A549 treated with DMSO at 1 μM for 4 hours (cell line): ENCODE measurements around the gene HMGB2. TPM values are rescaled to one million over a fixed set of nuclear protein-coding genes. Genes with fewer than 3 reads are reported as not detected.

Experiments used
- total RNA-seq: library from RNA; stranded (reverse); fragments of 200-300 nt; extraction: Qiagen RNA extraction; gene quantifications from 5 replicates; pipeline ENCODE4 v1.2.3, GENCODE V29; 2022; ENCODE audit warnings: low read depth

The HMGB2 gene
- 107 to 136 TPM (median 127 TPM) in 5 replicates for total RNA-seq

GRCh38 chr4:173334085-173334890 lies at the start of gene HMGB2:
TSS of gene HMGB2 (minus strand) at chr4:173334358. CDS start at chr4:173333649, 709 bp downstream.

DNA sequence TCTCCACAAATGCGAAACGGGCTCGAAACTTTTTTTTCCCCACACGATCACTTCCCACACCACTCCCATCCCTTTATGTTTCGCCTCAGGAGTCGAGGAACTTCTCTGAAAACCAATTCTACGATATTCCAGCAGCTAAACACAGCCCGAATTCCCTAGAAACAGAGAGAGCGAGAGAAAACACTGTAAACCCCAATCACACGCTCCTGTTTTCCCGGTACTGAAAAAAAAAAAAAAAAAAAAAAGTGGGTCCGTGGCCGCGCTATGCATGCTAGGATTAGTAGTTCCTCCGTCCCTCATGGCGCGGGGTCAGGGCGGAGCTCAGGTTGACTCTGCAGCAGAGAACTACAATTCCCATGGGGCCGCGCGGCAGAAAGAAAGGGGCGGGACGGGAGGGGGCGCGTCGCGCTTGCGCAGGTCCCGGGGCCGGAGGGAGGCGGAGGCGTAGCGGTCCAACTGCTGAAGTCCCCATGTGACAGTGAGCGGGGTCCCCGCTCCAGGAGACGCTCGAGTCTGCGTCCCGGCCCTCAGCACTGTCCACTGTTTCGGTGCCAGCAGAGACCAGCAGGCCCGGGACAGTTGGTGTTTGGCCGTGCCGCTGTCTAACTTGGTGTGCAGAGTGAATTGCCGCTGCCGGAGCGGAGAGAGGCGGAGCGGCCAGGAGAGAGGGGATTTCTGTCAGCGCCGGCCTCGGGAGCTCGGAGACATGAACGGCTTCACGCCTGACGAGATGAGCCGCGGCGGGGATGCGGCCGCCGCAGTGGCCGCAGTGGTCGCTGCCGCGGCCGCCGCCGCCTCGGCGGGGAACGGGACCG lies 36.5 kb upstream of the HMGB2 start, which contains the start of gene SAP30:
SAP30 (plus strand) TSS at position 478 of the 815 bp plus-strand sequence; CDS start at position 707, 229 bp downstream.

Other genes starting within 250 kb of the HMGB2 start
- 25.4 to 32.7 TPM (median 29.5 TPM) in 5 replicates for gene GALNT7, start 165.5 kb downstream of the HMGB2 start, total RNA-seq
- 18.2 to 22.3 TPM (median 19.4 TPM) in 5 replicates for gene SAP30, start 36.6 kb upstream of the HMGB2 start, total RNA-seq
- gene SCRG1, start 64.8 kb upstream of the HMGB2 start, total RNA-seq: not detected in 5 replicates
- 0.35 to 0.54 TPM (median 0.43 TPM) in 5 replicates for gene HAND2, start 195.9 kb upstream of the HMGB2 start, total RNA-seq